GM12874 (cell line): Measurements from ENCODE around the gene ZNF90.

ENCODE experiments used
- TF ChIP-seq, protein P1 (sequence below): IDR thresholded peaks from 2 replicates; pipeline ENCODE4 v1.5.1; 2011; ENCODE audit warnings: low read depth, mild to moderate bottlenecking, control low read depth, low read length, moderate library complexity; ENCODE audit not compliant: insufficient read depth

The ZNF90 gene

GRCh38 chr19:20079476-20079875, 1.7 kb downstream of the ZNF90 start:
- TF ChIP-seq, protein P1, sequence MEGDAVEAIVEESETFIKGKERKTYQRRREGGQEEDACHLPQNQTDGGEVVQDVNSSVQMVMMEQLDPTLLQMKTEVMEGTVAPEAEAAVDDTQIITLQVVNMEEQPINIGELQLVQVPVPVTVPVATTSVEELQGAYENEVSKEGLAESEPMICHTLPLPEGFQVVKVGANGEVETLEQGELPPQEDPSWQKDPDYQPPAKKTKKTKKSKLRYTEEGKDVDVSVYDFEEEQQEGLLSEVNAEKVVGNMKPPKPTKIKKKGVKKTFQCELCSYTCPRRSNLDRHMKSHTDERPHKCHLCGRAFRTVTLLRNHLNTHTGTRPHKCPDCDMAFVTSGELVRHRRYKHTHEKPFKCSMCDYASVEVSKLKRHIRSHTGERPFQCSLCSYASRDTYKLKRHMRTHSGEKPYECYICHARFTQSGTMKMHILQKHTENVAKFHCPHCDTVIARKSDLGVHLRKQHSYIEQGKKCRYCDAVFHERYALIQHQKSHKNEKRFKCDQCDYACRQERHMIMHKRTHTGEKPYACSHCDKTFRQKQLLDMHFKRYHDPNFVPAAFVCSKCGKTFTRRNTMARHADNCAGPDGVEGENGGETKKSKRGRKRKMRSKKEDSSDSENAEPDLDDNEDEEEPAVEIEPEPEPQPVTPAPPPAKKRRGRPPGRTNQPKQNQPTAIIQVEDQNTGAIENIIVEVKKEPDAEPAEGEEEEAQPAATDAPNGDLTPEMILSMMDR: no peak

GRCh38 chr19:20080656-20081055, 2.9 kb downstream of the ZNF90 start:
- TF ChIP-seq, protein P1: no peak

DNA sequence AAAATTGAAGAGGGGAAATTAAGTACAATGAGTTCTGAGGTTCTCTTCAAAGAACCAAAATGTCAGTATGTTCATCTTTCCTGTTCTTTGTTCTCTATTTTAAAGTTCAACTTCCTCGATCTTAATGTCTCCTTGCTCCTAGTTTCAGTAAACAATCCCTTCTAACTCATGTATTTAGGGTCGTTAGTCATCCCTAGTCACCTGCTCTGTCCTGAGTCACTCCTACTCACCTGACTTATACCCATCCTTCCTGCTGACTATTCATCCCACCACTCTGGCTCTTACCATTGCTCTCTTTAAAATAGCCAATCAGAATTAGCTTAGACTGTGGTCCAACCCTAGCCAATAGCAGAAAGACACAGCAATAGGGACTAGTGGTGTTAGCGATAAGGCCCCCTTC, 24.3 kb downstream of the ZNF90 start:
- TF ChIP-seq, protein P1: no peak

DNA sequence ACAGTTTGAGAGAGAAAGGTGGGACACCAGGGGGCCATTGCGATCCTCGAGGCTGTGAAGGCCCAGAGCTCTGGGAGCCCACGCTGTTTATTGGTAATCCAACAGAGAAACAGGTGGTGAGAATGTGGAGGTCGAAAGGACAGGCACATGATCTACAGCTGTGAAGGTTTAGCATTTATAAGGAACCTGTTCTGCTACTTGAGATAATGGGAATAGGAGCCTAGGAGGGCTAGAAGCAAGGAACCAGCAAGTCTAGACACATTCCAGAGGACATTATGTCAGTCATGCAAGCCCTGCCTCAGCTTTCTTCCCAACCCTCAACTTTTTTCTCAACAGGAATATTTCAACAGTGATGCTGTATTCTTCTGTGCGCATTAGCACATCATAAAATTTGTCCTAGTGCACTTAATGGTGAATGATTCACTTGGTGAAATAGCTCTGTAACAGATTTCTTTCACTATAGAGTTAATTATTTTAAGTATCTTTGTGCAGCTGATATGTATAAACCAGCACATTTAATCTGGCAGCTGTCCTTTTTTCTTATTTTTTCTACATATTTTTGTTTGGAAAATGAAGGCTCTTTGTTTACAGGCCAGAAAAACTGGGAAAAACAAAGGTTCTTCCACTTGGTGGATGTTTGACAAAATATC, 25.4 kb downstream of the ZNF90 start:
- TF ChIP-seq, protein P1: no peak

- TF ChIP-seq, protein P1: no peak
Observed at GRCh38 chr19:20107301-20107700, 29.5 kb downstream of the ZNF90 start.

GRCh38 chr19:20124879-20125278, 47.1 kb downstream of the ZNF90 start:
- TF ChIP-seq, protein P1: no peak

- TF ChIP-seq, protein P1: no peak
Observed at GRCh38 chr19:20151617-20152145, 73.9 kb downstream of the ZNF90 start.
